ENCODE measurements around the gene STK11. TPM values are rescaled to one million over a fixed set of nuclear protein-coding genes. Genes with fewer than 3 reads are reported as not detected.

STK11 gene
- total and polyA plus RNA-seq, 7 donors, result 64.9 to 133 (median 85.9) TPM

- Histone ChIP-seq H3K36me3 (ENCODE audit: insufficient read depth in 1 of 2, low read depth in 1 of 2) (no peaks in the 10 kb centered on the region), H3K4me3 (peak overlapping the region; percentile 75), H3K9me3 (no peaks in the 10 kb centered on the region), H3K4me1 (peaks cover 52% of the 10 kb centered on the region), H3K27ac (peak overlapping the region; percentile 99), H3K27me3 (ENCODE audit: insufficient read depth in 3 of 3, low read length in 2 of 3) (peaks cover 0 to 5% (median 3%) of the 10 kb centered on the region in 3 donors)
- intact Hi-C loops (cut with DNase I), result loop anchor here in 1 of 2 donors (1.0 to 5.0 kb wide), 2 partner anchors 20 to 129 kb away; no protein-coding TSS in a partner anchor
- DNase-seq (no peak), ATAC-seq (no peak)
- WGBS, 3 donors, result 54 to 67% (median 59%) methylated on average over 15 of the region's 15 CpGs
- TF ChIP-seq, protein P1, sequence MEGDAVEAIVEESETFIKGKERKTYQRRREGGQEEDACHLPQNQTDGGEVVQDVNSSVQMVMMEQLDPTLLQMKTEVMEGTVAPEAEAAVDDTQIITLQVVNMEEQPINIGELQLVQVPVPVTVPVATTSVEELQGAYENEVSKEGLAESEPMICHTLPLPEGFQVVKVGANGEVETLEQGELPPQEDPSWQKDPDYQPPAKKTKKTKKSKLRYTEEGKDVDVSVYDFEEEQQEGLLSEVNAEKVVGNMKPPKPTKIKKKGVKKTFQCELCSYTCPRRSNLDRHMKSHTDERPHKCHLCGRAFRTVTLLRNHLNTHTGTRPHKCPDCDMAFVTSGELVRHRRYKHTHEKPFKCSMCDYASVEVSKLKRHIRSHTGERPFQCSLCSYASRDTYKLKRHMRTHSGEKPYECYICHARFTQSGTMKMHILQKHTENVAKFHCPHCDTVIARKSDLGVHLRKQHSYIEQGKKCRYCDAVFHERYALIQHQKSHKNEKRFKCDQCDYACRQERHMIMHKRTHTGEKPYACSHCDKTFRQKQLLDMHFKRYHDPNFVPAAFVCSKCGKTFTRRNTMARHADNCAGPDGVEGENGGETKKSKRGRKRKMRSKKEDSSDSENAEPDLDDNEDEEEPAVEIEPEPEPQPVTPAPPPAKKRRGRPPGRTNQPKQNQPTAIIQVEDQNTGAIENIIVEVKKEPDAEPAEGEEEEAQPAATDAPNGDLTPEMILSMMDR (IDR thresholded peaks at IDR 0.05), result no peak
Observed at GRCh38 chr19:1240925-1241324, 35.3 kb downstream of the STK11 start.

DNA sequence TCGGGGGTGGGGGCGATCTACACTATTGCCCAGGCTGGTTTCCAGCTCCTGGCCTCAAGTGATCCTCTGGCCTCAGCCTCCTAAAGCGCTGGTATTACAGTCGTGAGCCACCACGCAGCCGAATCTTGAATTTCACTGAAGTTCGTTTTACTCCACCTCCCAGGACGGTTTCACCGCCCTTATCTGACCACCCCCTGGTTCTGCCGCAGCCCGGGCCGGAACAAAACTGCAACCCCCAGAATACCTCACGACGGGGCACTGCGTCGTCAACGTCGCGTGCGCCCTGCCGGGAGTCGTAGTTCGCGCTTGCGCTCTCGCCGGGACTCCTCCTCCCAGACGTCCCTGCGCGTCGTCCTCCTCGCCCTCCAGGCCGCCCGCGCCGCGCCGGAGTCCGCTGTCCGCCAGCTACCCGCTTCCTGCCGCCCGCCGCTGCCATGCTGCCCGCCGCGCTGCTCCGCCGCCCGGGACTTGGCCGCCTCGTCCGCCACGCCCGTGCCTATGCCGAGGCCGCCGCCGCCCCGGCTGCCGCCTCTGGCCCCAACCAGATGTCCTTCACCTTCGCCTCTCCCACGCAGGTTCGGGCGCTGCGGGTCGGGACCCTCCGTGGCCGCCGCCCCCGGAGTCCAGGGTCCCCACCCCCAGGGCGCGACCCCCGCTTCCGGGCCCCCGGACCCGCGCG is 36.0 kb downstream of the STK11 start, which contains the start of gene ATP5F1D:
TSS of gene ATP5F1D (plus strand) at position 335 of the 679 bp plus-strand sequence. CDS start at position 435, 100 bp downstream.
- TF ChIP-seq, protein P1 (IDR thresholded peaks at IDR 0.05), result no peak
- Histone ChIP-seq H3K27ac (peak within 1 kb of the TSS; percentile 99), H3K4me3 (peak within 1 kb of the TSS; percentile 75), H3K9me3 (no peaks in the 10 kb centered on the region), H3K36me3 (ENCODE audit: insufficient read depth in 1 of 2, low read depth in 1 of 2) (no peaks in the 10 kb centered on the region), H3K27me3 (ENCODE audit: insufficient read depth in 3 of 3, low read length in 2 of 3) (peaks cover 0 to 3% (median 0%) of the 10 kb centered on the region in 3 donors), H3K4me1 (peaks cover 55% of the 10 kb centered on the region)
- intact Hi-C loops (cut with DNase I), result loop anchor here in 1 of 2 donors (5.0 kb wide), 1 partner anchor 129 kb away; no protein-coding TSS in a partner anchor
- ATAC-seq (peak; percentile 41 to 61 (median 48)), DNase-seq (peak; percentile 94 to 98)
- 0 to 1% (median 0%) methylated on average over 50 to 79 of the region's 79 CpGs for WGBS, 3 donors

DNA sequence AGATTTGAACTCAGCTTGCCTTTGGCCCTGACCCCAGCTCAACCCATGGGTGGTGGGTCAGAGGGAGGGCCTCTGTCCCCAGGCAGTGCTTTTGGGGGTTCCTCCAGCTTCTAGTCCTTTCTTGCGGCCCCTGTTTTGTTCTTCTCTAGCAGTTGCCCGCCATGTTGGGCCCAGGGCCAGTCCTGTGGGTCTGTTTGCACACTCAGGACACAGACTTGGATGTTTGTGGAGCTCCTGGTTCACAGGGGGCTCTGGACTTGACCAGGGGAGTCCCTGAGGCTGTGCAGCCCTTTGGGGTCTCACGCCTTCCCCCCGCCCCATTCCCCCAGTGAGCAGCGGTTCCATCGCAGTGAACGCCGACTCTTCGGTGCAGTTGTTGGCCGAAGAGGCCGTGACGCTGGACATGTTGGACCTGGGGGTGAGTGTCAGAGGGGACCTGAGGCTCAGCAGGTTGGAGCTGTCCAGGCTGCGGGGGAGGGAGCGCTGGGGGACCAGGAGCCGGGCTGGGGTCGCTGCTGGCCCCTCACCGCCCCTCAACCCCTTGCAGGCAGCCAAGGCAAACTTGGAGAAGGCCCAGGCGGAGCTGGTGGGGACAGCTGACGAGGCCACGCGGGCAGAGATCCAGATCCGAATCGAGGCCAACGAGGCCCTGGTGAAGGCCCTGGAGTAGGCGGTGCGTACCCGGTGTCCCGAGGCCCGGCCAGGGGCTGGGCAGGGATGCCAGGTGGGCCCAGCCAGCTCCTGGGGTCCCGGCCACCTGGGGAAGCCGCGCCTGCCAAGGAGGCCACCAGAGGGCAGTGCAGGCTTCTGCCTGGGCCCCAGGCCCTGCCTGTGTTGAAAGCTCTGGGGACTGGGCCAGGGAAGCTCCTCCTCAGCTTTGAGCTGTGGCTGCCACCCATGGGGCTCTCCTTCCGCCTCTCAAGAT is 38.5 kb downstream of the STK11 start:
- peak; percentile 92 to 97 for DNase-seq
- peaks cover 60% of the 10 kb centered on the region for H3K4me1 ChIP-seq
- 16 to 23% (median 17%) methylated on average over 28 to 33 of the region's 33 CpGs for WGBS, 3 donors

More for the DNA sequence above, 38.5 kb downstream of the STK11 start:
- intact Hi-C loops (cut with DNase I), result loop anchor here (1.0 to 5.0 kb wide), 3 partner anchors 23 to 132 kb away; no protein-coding TSS in a partner anchor
- peak overlapping the region; percentile 75 for H3K4me3 ChIP-seq
- H3K36me3 ChIP-seq (ENCODE audit: insufficient read depth in 1 of 2, low read depth in 1 of 2), result no peaks in the 10 kb centered on the region
- H3K27ac ChIP-seq, result peak overlapping the region; percentile 99
- ATAC-seq, result peak; percentile 40 to 51 (median 46)
- no peaks in the 10 kb centered on the region for H3K27me3 ChIP-seq (ENCODE audit: insufficient read depth in 3 of 3, low read length in 2 of 3)
- TF ChIP-seq, protein P1 (IDR thresholded peaks at IDR 0.05), result peak; percentile 98
- no peaks in the 10 kb centered on the region for H3K9me3 ChIP-seq
